Right lobe of liver (tissue), 6 donors: ENCODE measurements around the gene NT5DC1. TPM values are rescaled to one million over a fixed set of nuclear protein-coding genes. Genes with fewer than 3 reads are reported as not detected.

Experiments
- ATAC-seq, 4 donors: fragments of 200-7000 bp; cut with Tn5 transposase; one replicate each; pipeline ENCODE4 v1.9.1; 2020; ENCODE audit warnings: mild to moderate bottlenecking in 4 of 4, moderate library complexity in 4 of 4
- DNase-seq, 3 donors: peaks; one replicate each; pipeline ENCODE4 v3.0.0-alpha.2; 2020
- H3K27ac ChIP-seq, 3 donors: fragments of 200-600 bp; one replicate each; pipeline ENCODE4 v1.8.0; 2022
- H3K27me3 ChIP-seq, 2 donors: fragments of 200-600 bp; one replicate each; pipeline ENCODE4 v1.8.0; 2022
- H3K36me3 ChIP-seq, 4 donors: fragments of 200-600 bp; sonication (generic) in 1 of 4; one replicate each; pipeline versions ENCODE4 v1.5.1 to v1.8.0; 2017 to 2022; ENCODE audit warnings: control low read depth in 1 of 4
- H3K4me1 ChIP-seq, 4 donors: fragments of 200-600 bp; sonication (generic) in 1 of 4; one replicate each; pipeline versions ENCODE4 v1.5.1 to v1.8.0; 2017 to 2022; ENCODE audit warnings: control low read depth in 1 of 4
- H3K4me3 ChIP-seq, 3 donors: fragments of 200-600 bp; one replicate each; pipeline ENCODE4 v1.8.0; 2022
- H3K9me3 ChIP-seq, 4 donors: fragments of 200-600 bp; sonication (generic) in 1 of 4; one replicate each; pipeline versions ENCODE4 v1.5.1 to v1.8.0; 2017 to 2022; ENCODE audit warnings: control low read depth in 1 of 4
- POLR2A ChIP-seq: fragments of 450-650 bp; IDR thresholded peaks from one replicate; pipeline ENCODE4 v1.6.1; 2017; ENCODE audit warnings: antibody characterized with exemption, mild to moderate bottlenecking
- WGBS: methylation state at CpG from one replicate; pipeline ENCODE4 v1.1.6; 2018; ENCODE audit warnings: low coverage, low lambda C conversion rate; ENCODE audit not compliant: insufficient coverage; ENCODE audit errors: missing lambda C conversion rate; 5-methylcytosine and 5-hydroxymethylcytosine counted together
- intact Hi-C, 2 donors: fragments of 100-400 bp; cut with DNase I; formaldehyde crosslinking; loops; one replicate each; pipeline versions ENCODE4 v1.11.2 to v1.14.1; 2022
- total RNA-seq, 6 experiments: library from RNA; depleted of rRNA in 2 of 6; stranded (reverse); fragments of >200 nt in 2 of 6; fragmentation: NEBNext Ultra II Directional in 3 of 6; extraction: Animal tissue kit (Norgen Biotek cat#: 25700) in 3 of 6; gene quantifications; one replicate each; pipeline versions ENCODE4 v1.1.0 to v1.2.4, GENCODE V29; 2016 to 2023
- TF ChIP-seq, protein P1 (sequence below), 4 donors: fragments of 200-600 bp in 3 of 4; fragments of 450-650 bp in 1 of 4; IDR thresholded peaks; one replicate each; pipeline versions ENCODE4 v1.5.1 to v1.8.0; 2016 to 2022; ENCODE audit warnings: antibody characterized with exemption in 4 of 4, mild to moderate bottlenecking in 2 of 4
- donor health status: DM: no; HTN: yes; CAD: no.
- donor health status: DM: no; HTN: no; CAD: no.
- donor health status: DM: no; HTN: no; CAD: no.
- donor health status: DM: no; HTN: yes; CAD: no.
- donor health status: DM: no; HTN: yes; CAD: no.

NT5DC1 gene
- total RNA-seq, 6 experiments from 2014 or later, result 8.5 to 49.1 (median 34.8) TPM

DNA sequence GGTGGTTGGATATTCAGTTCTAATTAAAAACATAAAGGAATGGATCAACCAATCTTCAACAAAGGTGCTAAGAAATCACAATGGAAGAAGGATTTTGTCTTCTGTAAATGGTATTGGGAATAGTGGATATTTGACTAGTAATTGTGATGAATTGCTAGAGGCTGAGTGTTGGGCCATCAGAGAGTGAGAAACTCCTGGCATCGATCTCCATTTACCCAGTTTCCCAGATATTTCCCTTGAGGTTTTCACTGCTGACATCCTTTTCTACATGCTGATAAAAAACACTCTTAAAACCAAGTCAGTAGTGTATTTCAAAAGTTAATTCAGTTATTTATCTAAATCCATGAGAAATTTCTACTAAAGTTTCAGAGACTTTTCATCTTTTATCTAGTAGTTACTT lies 65.7 kb downstream of the NT5DC1 start:
- Histone ChIP-seq H3K36me3 (no peaks in the 10 kb centered on the region), H3K27ac (no peak overlapping the region), H3K4me3 (no peak overlapping the region), H3K9me3 (no peaks in the 10 kb centered on the region), H3K27me3 (no peaks in the 10 kb centered on the region), H3K4me1 (no peaks in the 10 kb centered on the region)
- DNase-seq, result no peak
- TF ChIP-seq, protein P1, sequence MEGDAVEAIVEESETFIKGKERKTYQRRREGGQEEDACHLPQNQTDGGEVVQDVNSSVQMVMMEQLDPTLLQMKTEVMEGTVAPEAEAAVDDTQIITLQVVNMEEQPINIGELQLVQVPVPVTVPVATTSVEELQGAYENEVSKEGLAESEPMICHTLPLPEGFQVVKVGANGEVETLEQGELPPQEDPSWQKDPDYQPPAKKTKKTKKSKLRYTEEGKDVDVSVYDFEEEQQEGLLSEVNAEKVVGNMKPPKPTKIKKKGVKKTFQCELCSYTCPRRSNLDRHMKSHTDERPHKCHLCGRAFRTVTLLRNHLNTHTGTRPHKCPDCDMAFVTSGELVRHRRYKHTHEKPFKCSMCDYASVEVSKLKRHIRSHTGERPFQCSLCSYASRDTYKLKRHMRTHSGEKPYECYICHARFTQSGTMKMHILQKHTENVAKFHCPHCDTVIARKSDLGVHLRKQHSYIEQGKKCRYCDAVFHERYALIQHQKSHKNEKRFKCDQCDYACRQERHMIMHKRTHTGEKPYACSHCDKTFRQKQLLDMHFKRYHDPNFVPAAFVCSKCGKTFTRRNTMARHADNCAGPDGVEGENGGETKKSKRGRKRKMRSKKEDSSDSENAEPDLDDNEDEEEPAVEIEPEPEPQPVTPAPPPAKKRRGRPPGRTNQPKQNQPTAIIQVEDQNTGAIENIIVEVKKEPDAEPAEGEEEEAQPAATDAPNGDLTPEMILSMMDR (IDR thresholded peaks at IDR 0.05), result no peak
- no peak for TF ChIP-seq POLR2A
- intact Hi-C loops, result no loop called here
- ATAC-seq, result no peak
- WGBS, result 73% methylated on average over 1 of the region's 1 CpG

DNA sequence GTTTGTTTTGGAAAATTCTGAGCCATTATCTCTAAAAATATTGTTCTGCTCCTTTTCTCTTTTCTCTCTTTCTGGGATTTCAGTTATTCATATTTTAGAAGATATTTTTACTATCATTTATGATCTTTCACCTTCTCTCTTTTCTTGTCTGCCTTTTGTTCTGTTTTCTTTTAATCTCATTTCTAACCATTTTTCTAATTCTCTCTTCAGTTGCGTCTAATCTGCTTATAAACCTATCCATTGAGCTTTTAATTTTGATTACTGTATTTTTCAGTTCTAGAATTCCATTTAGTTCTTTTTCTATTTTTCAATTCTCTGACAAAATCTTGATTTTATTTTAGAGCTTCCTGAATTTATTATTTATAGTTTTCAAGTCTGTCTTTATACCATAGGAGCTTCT lies 67.5 kb downstream of the NT5DC1 start:
- WGBS, result 100% methylated on average over 1 of the region's 1 CpG

DNA sequence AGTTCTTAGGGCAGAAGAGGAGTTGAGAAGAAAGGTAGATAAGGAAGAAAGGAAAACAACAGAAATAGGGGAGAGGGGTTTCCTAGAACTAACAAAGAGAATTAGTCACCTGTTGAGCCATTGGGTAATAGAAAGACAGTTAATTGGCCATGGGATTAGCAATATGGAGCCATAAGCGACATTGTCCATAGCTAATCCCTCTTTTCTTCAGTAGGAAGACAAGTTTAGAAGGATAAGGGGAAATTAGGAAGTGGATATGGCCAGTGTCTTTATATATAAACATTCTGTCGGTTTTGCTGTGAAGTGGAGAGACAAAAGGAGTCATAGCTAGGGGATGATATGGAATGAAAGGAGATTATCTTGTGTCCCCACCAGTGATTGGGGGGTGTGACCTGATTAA lies 69.2 kb downstream of the NT5DC1 start:
- TF ChIP-seq POLR2A, result no peak
- TF ChIP-seq, protein P1 (IDR thresholded peaks at IDR 0.05), result no peak
- Histone ChIP-seq H3K9me3 (peaks cover 0 to under 1% (median 0%) of the 10 kb centered on the region in 4 donors), H3K4me3 (no peak overlapping the region), H3K27ac (no peak overlapping the region), H3K27me3 (no peaks in the 10 kb centered on the region), H3K4me1 (no peaks in the 10 kb centered on the region), H3K36me3 (no peaks in the 10 kb centered on the region)
- WGBS, result 95% methylated on average over 2 of the region's 2 CpGs
- no peak for DNase-seq
- ATAC-seq, result no peak
- intact Hi-C loops, result no loop called here

More for the DNA sequence above, 67.5 kb downstream of the NT5DC1 start:
- no peak for ATAC-seq
- Histone ChIP-seq H3K4me1 (no peaks in the 10 kb centered on the region), H3K27ac (no peak overlapping the region), H3K4me3 (no peak overlapping the region), H3K9me3 (no peaks in the 10 kb centered on the region), H3K36me3 (no peaks in the 10 kb centered on the region), H3K27me3 (no peaks in the 10 kb centered on the region)
- no peak for TF ChIP-seq POLR2A
- TF ChIP-seq, protein P1 (IDR thresholded peaks at IDR 0.05), result no peak
- intact Hi-C loops, result no loop called here
- DNase-seq, result no peak

DNA sequence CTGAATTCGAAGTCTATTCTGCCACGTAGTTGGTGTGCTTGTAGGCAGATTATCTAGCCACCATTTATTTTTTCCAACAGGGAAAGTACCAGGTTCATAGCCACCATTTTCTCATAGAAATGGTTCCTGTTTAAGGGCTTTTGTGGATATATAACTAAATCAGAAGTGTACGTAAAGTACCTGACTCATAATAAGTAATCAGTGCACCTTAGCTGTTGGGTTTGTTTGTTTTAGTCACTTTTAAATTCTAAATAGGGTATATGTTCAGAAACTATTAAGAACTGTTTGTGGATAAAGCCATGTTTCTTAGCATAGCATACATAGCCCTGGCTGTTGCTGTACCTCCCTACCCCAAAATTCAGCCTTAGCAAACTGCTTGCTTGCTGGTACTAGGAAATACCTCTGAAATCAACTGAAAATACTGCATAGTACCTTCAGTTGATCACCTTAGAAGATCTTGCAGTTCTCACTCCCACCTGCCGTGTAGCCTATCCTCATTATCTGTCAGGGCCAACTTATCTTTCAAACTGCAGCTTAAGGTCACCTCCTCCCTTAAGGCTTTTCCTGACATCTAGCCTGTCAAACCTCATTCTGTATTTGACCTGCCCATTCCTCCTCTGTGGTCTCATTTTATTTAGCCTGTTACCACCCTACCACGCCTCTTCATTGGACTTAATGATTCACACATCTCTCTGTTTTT lies 69.9 kb downstream of the NT5DC1 start:
- Histone ChIP-seq H3K27ac (no peak overlapping the region), H3K4me3 (no peak overlapping the region), H3K4me1 (no peaks in the 10 kb centered on the region), H3K36me3 (no peaks in the 10 kb centered on the region), H3K9me3 (peaks cover 0 to 4% (median 0%) of the 10 kb centered on the region in 4 donors), H3K27me3 (no peaks in the 10 kb centered on the region)
- no peak for TF ChIP-seq POLR2A
- TF ChIP-seq, protein P1 (IDR thresholded peaks at IDR 0.05), result no peak
- intact Hi-C loops, result no loop called here
- WGBS, result 87% methylated on average over 5 of the region's 5 CpGs
- DNase-seq, result no peak
- ATAC-seq, result no peak
